Measurements from ENCODE around the gene INPP4B.
"Not testable (repeated sequence)": the region's sequence is repeated elsewhere in the genome, so short reads cannot be mapped to it uniquely, and the experiment has no call there.

Gene INPP4B

GRCh38 chr4:142544039-142544438, 302.1 kb downstream of the INPP4B start:
- no peak for DNase-seq (ENCODE audit: low spot score)

DNA sequence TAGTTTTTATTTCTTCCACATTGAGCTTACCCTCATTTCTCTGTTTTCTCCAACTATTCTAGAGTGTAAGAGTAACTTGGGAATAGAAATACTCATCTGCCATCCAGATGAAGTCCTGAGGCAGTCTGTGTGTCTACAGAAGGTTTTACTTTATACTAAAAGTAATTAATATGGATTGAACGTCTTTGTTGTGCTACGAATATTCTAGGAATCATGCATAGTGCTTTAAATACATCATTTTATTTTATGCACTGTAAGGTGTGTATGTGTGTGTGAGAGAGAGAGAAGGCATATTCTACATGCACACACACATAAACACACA, 305.7 kb downstream of the INPP4B start:
- no peak for DNase-seq (ENCODE audit: low spot score)

GRCh38 chr4:142539796-142540482, 306.2 kb downstream of the INPP4B start:
- no peak for DNase-seq (ENCODE audit: low spot score)

- no peak for DNase-seq (ENCODE audit: low spot score)
Observed at GRCh38 chr4:142535009-142535408, 311.1 kb downstream of the INPP4B start.

DNA sequence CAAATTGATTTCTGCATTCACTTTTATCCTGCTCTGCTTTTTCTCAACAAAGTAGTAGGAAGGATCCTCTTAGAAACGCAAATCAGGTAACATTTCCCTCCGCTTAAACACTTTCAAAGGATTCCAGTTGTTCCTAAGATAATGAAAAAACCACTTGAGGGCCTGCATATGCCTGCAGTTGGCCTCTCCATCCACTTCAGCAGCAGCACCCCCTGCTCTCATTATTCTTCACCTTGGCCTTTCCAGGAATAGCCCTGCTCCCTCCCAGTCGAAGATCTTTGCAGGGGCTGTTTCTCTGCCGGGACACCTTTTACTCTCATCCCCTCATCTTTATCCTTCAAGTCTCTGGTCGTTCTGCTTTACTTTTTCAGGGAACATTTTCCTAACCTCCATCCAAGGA, 314.0 kb downstream of the INPP4B start:
- no peak for DNase-seq (ENCODE audit: low spot score)

- no peak for DNase-seq (ENCODE audit: low spot score)
Observed at GRCh38 chr4:142530728-142531127, 315.4 kb downstream of the INPP4B start.

- DNase-seq (ENCODE audit: low spot score) = no peak
Observed at GRCh38 chr4:142528433-142528832, 317.7 kb downstream of the INPP4B start.

GRCh38 chr4:142523111-142523510, 323.0 kb downstream of the INPP4B start:
- DNase-seq (ENCODE audit: low spot score) = no peak

- no peak for DNase-seq (ENCODE audit: low spot score)
Observed at GRCh38 chr4:142519342-142519741, 326.8 kb downstream of the INPP4B start.

GRCh38 chr4:142516686-142517526, 329.2 kb downstream of the INPP4B start:
- no peak for DNase-seq (ENCODE audit: low spot score)

DNA sequence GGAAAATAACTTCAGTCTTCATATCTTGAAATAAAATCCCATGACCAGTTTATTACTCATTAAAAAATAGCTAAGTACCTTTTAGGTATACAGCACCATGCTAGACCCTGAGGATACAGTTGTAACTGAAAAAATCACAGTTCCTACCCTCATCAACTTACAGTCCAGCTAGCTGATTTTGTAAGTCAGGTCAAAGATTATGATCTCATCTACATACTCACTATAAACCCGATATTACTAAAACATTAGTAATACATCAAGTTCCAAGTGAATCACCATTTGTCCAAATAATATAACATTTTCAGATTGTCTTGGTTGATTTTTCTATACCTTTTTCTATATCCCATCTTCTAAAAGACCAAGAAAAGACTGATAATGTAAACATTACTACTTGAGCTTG, 333.9 kb downstream of the INPP4B start:
- no peak for DNase-seq (ENCODE audit: low spot score)

- no peak for DNase-seq (ENCODE audit: low spot score)
Observed at GRCh38 chr4:142509881-142510280, 336.2 kb downstream of the INPP4B start.

DNA sequence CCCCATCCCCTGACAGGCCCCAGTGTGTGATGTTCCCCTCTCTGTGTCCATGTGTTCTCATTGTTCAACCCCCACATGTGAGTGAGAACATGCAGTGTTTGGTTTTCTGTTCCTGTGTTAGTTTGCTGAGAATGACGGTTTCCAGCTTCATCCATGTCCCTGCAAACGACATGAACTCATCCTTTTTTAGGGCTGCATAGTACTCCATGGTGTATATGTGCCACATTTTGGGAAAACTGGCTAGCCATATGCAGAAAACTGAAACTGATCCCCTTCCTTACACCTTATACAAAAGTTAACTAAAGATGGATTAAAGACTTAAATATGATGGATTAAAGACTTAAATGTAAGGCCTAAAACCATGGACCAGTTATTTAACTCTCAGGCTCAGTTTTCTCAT, 336.7 kb downstream of the INPP4B start:
- not testable (repeated sequence) for DNase-seq (ENCODE audit: low spot score)

GRCh38 chr4:142500966-142501365, 345.1 kb downstream of the INPP4B start:
- DNase-seq (ENCODE audit: low spot score) = no peak

DNA sequence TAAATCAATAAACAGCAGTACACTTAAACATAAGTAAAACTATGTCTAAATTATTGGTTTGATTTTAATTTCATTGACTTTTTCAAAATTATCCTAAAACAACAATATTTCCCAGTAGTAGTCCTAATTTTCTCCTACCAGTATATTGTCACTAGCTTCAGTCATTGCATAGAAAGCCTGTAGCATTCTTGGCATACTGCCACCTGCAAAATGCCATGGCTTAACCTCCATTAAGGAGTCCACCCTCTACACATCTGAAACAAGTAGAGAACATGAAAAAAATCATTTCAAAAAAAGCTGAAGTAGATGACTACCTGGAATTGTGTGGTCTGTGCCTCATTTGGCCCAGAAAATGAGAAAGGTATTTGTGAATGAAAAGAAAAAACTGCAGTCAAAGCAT, 348.5 kb downstream of the INPP4B start:
- no peak for DNase-seq (ENCODE audit: low spot score)

GRCh38 chr4:142493255-142494110, 352.6 kb downstream of the INPP4B start:
- DNase-seq (ENCODE audit: low spot score) = no peak

DNA sequence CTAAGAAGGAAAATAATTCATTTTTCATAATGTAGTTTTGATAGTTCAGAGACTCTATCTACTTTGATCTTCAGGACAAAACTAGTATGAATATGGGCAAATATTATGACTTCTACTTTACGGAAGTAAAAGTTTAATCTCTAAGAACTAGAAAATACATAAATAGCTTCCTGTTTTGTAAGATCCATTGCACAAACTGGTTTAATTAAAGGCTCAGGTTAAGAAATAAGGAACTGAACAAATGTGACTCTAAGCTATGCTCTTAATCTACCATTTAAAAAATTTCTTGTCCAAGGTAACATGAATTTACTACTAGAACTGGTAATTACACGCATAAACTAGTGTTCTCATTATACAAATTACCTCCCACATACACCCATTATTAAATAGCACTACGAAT, 360.6 kb downstream of the INPP4B start:
- no peak for DNase-seq (ENCODE audit: low spot score)

DNA sequence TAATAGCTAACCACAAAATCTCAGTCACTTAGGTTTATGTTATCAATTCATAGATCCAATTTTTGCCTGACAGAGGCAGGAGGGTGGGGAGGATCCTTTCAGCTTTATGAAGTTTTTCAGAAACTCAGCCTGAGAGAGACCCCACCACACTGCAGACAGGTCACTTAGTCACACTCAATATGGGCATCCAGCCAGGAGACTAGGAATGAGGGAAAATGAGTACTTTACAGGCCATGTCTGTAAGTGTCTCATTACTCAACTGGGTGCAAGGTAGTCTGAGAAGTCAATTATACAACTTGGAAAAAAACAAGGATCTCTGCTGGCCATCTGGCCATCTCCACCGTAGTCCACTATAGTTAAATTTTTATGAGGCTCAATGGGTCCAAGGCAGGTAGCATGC, 365.9 kb downstream of the INPP4B start:
- DNase-seq (ENCODE audit: low spot score) = no peak

DNA sequence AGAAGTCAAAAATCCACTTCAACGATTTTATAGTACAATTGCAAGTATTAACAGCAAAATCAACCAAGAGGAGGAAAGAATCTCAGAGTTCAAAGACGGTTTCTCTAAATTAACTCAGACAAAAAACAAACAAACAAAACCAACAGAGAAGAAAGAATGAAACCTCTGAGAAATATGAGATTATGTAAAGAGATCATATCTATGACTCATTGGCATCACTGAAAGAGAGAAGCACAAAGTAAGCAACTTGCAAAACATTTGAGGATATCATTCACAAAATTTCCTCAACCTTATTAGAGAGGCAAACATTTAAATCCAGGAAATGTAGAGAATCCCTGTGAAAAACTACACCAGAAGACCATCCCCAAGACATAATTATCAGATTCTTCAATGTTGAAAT, 370.4 kb downstream of the INPP4B start:
- no peak for DNase-seq (ENCODE audit: low spot score)

DNA sequence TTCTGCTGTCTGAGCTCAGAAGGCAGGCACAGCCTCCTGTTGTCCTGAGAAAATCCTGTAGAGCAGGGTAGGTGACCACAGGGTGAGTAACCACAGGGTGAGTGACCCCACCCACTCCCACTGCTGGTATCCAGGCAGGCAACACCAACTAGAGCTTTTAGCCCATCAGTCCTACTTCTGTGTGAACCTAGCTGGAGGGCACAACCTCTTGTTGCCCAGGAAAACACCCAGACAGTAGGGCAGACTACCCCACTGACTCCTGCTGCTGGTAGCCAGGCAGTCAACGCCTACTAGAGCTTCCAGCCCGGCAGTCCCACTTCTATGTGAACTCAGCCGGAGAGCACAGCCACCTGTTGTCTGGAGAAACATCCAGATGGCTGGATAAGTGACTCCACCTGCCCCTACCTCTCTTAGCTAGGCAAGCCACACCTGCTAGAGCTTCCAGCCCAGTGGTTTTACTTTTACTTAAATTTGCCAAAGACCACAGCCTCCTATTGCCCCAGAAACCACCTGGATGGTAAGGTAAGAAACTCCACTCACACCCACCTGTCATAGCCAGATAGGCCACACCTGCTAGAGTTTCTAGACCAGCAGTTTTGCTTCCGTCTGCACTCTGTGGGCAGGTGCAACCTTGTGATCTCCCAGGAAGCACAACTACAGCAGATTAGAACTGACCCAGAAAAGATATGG, 371.6 kb downstream of the INPP4B start:
- DNase-seq (ENCODE audit: low spot score) = no peak

DNA sequence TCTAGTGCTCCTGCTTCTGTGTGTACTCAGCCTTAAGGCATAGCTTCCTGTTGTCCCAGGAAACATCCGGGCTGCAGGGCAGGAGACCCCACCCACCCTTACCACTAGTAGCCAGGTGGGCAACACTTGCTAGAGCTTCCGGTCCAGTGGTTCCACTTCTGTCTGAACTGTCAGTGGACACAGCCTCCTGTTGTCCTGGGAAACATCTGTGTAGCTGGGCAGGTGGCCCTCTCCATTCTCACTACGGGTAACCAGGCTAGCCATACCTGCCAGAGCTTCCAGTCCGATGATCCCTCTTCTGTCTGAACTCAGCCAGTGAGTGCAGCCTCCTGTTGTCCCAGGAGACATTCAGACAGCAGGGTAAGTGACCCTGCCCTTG, 372.2 kb downstream of the INPP4B start:
- no peak for DNase-seq (ENCODE audit: low spot score)

DNA sequence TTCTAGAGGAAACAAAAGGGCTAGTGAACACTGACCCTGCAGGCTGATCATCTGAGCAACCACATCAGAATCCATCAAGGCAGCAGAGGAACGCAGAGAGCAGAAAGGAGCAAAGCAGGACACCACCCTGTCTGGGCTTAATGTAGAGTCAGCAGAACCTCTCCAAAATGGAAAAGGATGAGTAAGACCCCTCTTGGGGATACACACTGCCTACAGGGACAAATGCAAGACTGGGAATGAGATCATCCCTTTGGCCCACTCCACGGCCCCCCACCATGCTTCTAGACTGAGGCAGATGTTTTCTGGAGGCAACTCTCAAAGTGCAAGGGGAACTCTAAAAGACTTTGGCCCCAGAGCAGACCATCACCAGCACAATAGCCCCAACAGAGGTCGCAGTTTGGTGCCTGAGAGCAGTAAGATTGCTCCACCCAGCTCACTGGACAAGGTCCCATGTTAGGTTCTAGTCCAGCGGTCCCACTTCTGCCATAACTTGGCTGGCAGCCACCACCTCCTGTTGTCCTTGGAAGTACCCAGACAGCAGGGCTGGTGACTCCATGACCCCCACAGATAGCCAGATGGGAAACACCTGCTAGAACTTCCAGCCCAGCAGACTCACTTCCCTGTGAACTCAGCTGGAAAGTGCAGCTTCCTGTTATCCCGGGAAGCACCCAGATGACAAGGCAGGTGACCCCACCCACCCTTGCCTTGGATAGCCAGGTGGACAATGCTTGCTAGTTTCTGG, 372.7 kb downstream of the INPP4B start:
- DNase-seq (ENCODE audit: low spot score) = no peak
